ENCODE measurements around the gene CCDC191. TPM values are rescaled to one million over a fixed set of nuclear protein-coding genes. Genes with fewer than 3 reads are reported as not detected.

CCDC191 gene
- total RNA-seq, 1 donor from 2014 or later = 6.4 TPM

GRCh38 chr3:114060906-114061655, 4.8 kb upstream of the CCDC191 start:
- TF ChIP-seq CTCF (IDR thresholded peaks at IDR 0.05) = no peak
- intact Hi-C loops (cut with DNase I) = no loop called here
- no peak for DNase-seq
- no peaks in the 10 kb centered on the region for H3K27me3 ChIP-seq (ENCODE audit: low read depth)
- peaks cover 22% of the 10 kb centered on the region for H3K36me3 ChIP-seq
- H3K27ac ChIP-seq = no peak overlapping the region
- ATAC-seq = no peak
- H3K4me1 ChIP-seq = peaks cover 13% of the 10 kb centered on the region
- no peak overlapping the region for H3K4me3 ChIP-seq
- H3K9me3 ChIP-seq = no peaks in the 10 kb centered on the region

DNA sequence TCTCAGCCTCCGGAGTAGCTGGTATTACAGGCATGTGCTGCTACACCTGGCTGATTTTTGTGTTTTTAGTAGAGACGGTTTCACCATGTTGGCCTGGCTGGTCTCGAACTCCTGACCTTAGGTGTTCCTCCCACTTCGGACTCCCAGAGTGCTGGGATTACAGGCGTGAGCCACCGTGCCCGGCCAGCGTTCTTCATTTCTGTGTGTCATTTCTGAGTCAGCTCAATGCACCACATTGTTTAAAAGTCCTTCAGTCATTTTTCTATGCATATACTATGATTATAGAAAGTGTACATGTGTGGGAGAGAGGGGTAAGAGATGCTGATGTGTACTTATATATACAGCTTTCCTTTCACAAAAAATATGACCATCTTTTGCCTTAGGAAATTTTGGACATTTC, 2.3 kb upstream of the CCDC191 start:
- peaks cover 22% of the 10 kb centered on the region for H3K4me1 ChIP-seq
- no peak for TF ChIP-seq CTCF (IDR thresholded peaks at IDR 0.05)
- DNase-seq (no peak), ATAC-seq (no peak)
- H3K4me3 ChIP-seq = no peak overlapping the region
- H3K27me3 ChIP-seq (ENCODE audit: low read depth) = no peaks in the 10 kb centered on the region
- H3K27ac ChIP-seq = no peak overlapping the region
- peaks cover 8% of the 10 kb centered on the region for H3K36me3 ChIP-seq
- intact Hi-C loops (cut with DNase I) = no loop called here
- H3K9me3 ChIP-seq = no peaks in the 10 kb centered on the region

DNA sequence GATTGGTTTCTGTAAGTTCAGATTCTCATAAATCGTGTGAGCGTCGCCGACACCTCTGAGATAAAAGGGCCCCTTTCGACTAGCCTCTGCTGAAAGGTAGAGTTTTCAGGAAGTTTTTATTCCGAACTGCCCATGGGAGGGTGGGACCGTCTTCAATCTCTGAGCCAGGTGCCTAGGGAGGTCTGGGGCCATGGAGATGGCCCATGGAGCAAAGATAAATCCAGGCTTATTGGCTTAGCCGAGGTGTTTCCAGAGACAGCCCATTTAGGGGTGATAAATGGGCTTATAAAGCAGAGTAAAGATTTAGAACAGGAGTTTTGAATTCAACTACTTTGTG, 653 bp upstream of the CCDC191 start:
- intact Hi-C loops (cut with DNase I) = no loop called here
- ATAC-seq = peak; percentile 12 to 27
- Histone ChIP-seq H3K4me1 (peaks cover 22% of the 10 kb centered on the region), H3K27me3 (ENCODE audit: low read depth) (no peaks in the 10 kb centered on the region), H3K9me3 (no peaks in the 10 kb centered on the region), H3K36me3 (peaks cover 8% of the 10 kb centered on the region), H3K4me3 (peak overlapping the region; percentile 87), H3K27ac (peak overlapping the region; percentile 86)
- no peak for TF ChIP-seq CTCF (IDR thresholded peaks at IDR 0.05)
- no peak for DNase-seq

GRCh38 chr3:114052216-114052615, 4.1 kb downstream of the CCDC191 start:
- no peak for TF ChIP-seq CTCF (IDR thresholded peaks at IDR 0.05)
- Histone ChIP-seq H3K27ac (no peak overlapping the region), H3K27me3 (ENCODE audit: low read depth) (no peaks in the 10 kb centered on the region), H3K4me3 (no peak overlapping the region), H3K9me3 (no peaks in the 10 kb centered on the region), H3K36me3 (no peaks in the 10 kb centered on the region), H3K4me1 (peaks cover 11% of the 10 kb centered on the region)
- no peak for ATAC-seq
- DNase-seq = no peak
- intact Hi-C loops (cut with DNase I) = no loop called here

- no peak overlapping the region for H3K27ac ChIP-seq
- no peak overlapping the region for H3K4me3 ChIP-seq
- H3K36me3 ChIP-seq = peaks cover 5% of the 10 kb centered on the region
- no peaks in the 10 kb centered on the region for H3K4me1 ChIP-seq
- intact Hi-C loops (cut with DNase I) = no loop called here
- ATAC-seq (no peak), DNase-seq (no peak)
- TF ChIP-seq CTCF (IDR thresholded peaks at IDR 0.05) = no peak
- no peaks in the 10 kb centered on the region for H3K9me3 ChIP-seq
- no peaks in the 10 kb centered on the region for H3K27me3 ChIP-seq (ENCODE audit: low read depth)
These were observed 13.1 kb downstream of the CCDC191 start for GRCh38 chr3:114043205-114043604.
